Stimulated activated CD8-positive, alpha-beta memory T cell treated with anti-CD3 and anti-CD28 coated beads, Interleukin-15, amount 100 ng/mL, for 1 hour (primary cell): Measurements from ENCODE around the gene MGMT.

Experiments
- DNase-seq: peaks from one replicate; pipeline ENCODE4 v3.0.0-alpha.2; 2020; ENCODE audit warnings: low read depth

The MGMT gene

DNA sequence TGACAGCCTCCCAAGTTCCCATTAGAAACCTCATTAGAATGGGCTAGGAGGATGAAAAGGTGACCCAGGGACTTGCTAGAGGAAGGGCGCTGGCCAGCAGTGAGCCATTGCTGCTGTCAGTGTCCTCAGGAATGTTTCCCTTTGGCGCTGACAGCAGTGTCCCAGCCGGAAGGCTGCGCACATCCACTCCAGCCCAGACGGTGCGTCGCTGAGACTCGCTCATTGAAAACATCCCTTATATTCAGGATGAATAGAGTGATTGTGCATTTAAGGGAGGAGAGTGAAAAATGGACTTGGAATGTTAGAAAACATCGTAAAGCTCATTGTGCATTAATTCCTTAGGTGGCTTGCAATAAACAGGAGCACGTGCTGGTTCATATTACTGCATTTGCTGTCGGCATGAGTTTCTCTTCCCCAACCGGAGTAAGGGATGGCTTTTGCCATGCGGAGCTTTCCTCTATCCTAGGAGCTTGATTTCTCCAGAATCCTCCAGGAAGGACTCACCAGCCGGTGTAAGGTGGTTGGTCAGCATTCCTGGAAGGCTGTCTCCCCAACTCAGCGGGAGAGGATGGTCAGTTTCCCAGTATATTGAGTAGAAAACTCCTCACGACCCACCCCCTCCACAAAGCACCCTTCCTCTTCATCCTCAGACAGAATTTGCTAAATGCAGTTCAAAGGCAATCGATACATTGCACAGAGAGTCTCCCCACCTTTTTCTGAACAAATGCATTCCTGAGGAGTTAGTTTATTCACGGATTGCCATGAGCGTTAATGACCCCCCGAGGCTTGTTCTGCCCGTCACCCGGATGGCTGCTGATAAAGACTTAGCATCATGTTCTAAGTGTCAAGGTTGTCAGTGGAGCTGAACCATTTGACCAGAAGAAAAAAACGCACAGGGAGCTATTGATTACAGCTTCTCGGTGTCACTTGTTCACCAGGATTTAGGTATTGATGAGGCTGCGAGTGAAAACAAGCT is 295.2 kb downstream of the MGMT start:
- no peak for DNase-seq

- no peak for DNase-seq
Observed at GRCh38 chr10:129764011-129764900, 297.2 kb downstream of the MGMT start.

- no peak for DNase-seq
Observed at GRCh38 chr10:129764901-129765663, 298.0 kb downstream of the MGMT start.

DNA sequence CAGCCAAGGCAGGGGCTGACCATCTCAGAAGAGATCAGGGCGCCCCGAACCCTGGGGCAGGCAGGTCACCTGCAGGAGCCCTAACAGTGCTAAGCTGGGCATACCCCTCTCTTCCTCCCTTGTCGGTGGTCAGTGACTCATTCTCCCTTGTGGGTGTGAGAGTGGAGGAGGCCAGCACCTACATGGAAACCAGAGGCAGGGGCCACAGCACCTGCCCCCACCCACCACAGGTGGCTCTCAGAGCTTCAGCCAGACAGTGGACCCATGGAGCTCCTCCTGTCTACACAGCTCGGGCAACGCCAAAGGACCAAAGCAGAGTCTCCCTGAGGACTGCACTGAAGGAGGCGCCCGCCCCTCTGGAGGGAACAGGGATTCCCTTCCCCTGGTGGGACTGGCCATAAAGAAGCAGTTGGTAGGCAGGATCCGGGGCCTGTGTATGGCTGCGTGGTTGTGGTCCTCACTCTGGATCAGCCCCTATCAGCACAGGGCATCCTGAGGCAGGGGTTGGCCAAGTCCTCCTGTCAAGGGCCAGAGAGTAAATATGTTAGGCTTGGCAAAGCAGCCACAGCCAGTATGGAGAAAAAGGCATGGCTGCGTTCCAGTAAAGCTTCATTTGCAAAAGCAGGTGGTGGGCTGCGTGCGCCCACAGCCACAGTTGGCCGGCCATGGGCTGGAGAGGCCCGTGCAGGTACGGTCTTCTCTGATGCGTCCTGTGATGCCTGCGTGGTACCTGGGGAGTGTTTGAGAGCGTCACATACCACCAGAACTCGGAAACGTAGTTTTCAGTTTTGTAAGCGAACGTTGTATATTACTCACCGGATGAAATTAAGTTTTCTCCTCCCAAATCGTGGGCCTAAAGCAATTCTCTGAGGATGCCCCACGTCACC is 298.9 kb downstream of the MGMT start:
- DNase-seq = no peak

GRCh38 chr10:129766611-129767550 is 299.8 kb downstream of the MGMT start:
- DNase-seq = no peak

DNA sequence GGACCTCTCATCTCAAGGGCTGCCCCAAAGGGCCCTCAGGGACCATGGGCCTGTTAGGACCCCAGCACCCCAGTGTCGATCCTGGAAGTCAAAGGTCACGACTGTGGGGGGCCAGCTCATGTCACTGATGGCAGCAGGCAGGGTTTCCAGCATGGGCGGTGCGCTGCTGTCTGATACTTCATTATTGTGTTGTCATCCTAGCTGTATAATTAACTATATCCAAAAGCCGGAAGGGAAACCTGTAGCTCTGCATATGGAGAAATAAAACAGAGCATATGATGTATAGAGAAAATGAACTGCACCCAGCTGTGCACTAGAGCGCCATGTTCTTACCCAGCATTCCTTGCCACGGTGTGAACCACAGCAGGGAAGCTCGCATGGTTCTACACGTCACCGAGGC is 300.7 kb downstream of the MGMT start:
- DNase-seq = no peak

- DNase-seq = no peak
Observed at GRCh38 chr10:129768437-129769355, 301.7 kb downstream of the MGMT start.

- no peak for DNase-seq
Observed at GRCh38 chr10:129769381-129770116, 302.5 kb downstream of the MGMT start.

- no peak for DNase-seq
Observed at GRCh38 chr10:129770286-129770685, 303.2 kb downstream of the MGMT start.

- DNase-seq = no peak
Observed at GRCh38 chr10:129771024-129771423, 304.0 kb downstream of the MGMT start.

- DNase-seq = no peak
Observed at GRCh38 chr10:129771576-129771975, 304.5 kb downstream of the MGMT start.

DNA sequence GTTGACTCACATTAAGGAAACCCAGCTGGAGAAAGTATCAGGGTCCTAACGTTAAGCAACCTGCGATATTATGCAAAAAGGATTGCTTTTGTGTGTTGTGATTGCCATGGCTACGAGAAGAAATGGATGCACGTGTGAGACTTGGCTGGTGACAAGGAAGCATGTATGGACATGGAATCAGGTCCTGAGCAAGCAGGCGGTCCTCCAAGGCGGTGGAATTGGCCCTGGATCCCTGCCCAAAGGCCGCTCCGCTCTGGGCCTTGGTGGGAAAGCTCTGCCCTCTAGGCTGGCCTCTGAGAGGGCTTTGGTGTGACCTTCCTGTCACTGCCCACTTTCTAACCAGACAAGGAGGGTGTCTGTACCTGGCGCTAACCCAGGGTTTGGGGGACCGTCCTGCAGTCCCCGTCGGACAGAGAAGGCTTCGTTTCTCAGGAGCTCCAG is 305.0 kb downstream of the MGMT start:
- no peak for DNase-seq

- no peak for DNase-seq
Observed at GRCh38 chr10:129772468-129773358, 305.7 kb downstream of the MGMT start.

DNA sequence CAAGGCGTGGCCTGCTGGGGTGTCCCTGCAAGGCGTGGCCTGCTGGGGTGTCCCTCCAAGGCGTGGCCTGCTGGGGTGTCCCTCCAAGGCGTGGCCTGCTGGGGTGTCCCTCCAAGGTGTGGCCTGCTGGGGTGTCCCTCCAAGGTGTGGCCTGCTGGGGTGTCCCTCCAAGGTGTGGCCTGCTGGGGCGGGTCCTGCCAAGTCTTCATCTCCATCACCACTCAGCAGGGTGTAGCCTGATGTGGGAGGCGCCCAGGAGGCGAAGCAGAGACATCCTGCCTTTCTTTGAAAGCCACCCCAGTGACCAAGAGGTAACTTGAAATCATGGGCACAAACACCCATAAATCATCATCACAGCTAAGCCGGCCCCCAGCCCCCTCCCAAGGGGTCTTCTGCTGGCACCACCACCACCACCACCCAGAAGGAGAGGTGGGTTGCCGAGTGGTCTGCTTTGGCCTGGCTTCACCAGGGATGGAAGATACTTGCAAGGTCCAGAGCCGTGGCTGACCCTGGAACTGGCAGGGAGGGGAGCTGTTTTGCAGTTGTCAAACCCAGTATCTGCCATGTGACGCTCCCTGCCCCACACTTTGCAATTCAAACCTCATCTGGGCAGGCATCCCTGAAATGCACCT is 306.4 kb downstream of the MGMT start:
- DNase-seq = no peak

DNA sequence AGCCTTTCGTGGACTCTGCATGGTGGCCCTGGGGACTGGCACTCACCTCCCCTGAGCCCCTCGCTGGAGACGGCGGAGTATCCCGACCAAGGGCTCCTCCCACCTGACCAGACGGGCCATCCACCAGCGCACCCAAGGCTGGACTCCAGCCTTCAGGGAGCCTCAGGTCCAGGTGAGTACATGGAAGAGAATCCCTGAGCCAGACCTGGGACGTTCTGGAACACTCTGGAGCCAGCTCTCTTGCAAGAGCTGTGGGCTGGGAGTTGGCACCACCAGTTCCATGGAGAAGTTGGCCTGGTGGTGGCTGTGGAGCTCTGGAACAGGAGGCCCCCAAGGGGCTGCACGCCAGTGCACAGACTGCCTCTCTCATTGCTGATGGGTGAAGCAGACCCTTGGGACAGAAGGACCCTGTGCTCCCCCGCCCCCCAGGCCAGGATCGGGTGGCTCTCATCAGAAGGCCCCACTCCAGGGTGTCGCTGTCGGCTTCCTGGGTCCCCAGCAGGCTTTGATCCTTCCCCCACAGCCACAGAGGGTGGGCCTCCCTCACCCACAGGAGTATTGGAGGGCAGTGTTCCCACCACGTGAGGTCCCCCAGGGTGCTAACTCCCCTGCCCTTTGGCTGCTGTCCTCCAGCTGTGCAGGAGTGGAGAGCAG is 307.2 kb downstream of the MGMT start:
- no peak for DNase-seq
